Measurements from ENCODE around the gene LAPTM4A. TPM values are rescaled to one million over a fixed set of nuclear protein-coding genes. Genes with fewer than 3 reads are reported as not detected.

LAPTM4A gene
- total and polyA plus RNA-seq, 10 of the 15 experiments (the other 5 are each of a cell fraction or from before 2014, with no cell fraction given), result 17.8 to 107 (median 45.8) TPM

DNA sequence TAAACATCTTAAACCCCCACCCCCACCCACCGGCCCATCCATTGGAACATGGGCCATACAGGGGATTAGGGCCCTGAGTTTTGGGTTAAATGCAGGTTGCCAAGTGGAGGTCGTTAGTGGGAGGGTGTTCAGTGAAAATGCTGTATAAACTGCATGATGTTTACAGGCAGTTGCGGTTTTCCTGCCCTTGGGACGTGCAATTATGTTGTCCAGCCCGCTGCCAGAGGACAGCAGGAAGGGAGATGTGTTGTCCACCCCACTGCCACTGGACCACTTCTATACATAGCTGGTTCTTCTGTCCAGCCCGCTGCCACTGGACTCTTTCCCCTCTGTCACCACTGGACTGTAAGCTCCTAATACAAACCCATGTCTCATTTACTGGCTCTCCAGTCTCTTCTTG is 2.7 kb upstream of the LAPTM4A start:
- Histone ChIP-seq H3K27ac (ENCODE audit: control insufficient read depth, insufficient read depth) (no peak overlapping the region), H3K4me1 (ENCODE audit: control insufficient read depth, insufficient read depth, low read length) (0 out of 2 replicates have a peak, but pooled peaks cover 4% of the 10 kb centered on the region), H3K4me2 (ENCODE audit: control insufficient read depth, insufficient read depth) (no peak overlapping the region), H3K79me2 (ENCODE audit: control insufficient read depth, insufficient read depth, low read length) (peaks cover 23% of the 10 kb centered on the region), H3K4me3 (no peak overlapping the region), H3K9ac (ENCODE audit: control insufficient read depth, insufficient read depth, low read length) (no peak overlapping the region), H2AFZ (ENCODE audit: control insufficient read depth, low read depth, low read length) (no peak overlapping the region), H3K27me3 (replicated peaks in 1 of 2; ENCODE audit: control insufficient read depth in 2 of 2, insufficient read depth in 2 of 2, low read length in 1 of 2) (no peaks in the 10 kb centered on the region; a peak in 1 of 4 replicates), H4K20me1 (ENCODE audit: control insufficient read depth, insufficient read depth) (no peaks in the 10 kb centered on the region), H3K36me3 (ENCODE audit: control insufficient read depth in 2 of 2, insufficient read depth in 2 of 2, low read length in 1 of 2) (no peaks in the 10 kb centered on the region), H3K9me3 (replicated peaks; ENCODE audit: control insufficient read depth, insufficient read depth, low read length) (no peaks in the 10 kb centered on the region)
- TF ChIP-seq SUZ12 (IDR thresholded peaks at IDR 0.05; ENCODE audit: unreplicated experiment) (no peak), MXI1 (IDR thresholded peaks at IDR 0.05; ENCODE audit: low read depth, low read length) (no peak), IRF4 (IDR thresholded peaks at IDR 0.05; ENCODE audit: low read depth, low read length) (no peak), NR2C2 (IDR thresholded peaks at IDR 0.05; ENCODE audit: borderline replicate concordance, control insufficient read depth, insufficient read length, low read depth) (no peak)
- no TSS peak for BruUV-seq (replicated peaks)
- ChIA-PET CTCF (interaction anchor here (0.8 kb wide), 1 partner anchor 16 kb away, joined by 3 read pairs; no protein-coding TSS in a partner anchor), RAD21 (ENCODE audit: unreplicated experiment) (no interaction called here), POLR2A (no interaction called here), SMC1A (ENCODE audit: uncharacterized antibody, unreplicated experiment) (interaction anchor here (1.2 to 1.6 kb wide), 2 partner anchors 60 to 312 kb away, joined by 3 to 5 read pairs; no protein-coding TSS in a partner anchor)
- ATAC-seq, result no peak
- in situ Hi-C loops (cut with MboI), result no loop called here
- no peak for FAIRE-seq
- intact Hi-C loops (cut with micrococcal nuclease; ENCODE audit: unreplicated experiment), result loop anchor here (5.0 kb wide), 1 partner anchor 152 kb away; the partner anchor contains the start of gene TTC32
- 70% methylated on average over 6 of the region's 6 CpGs for WGBS (ENCODE audit: insufficient coverage, insufficient replicate concordance, low lambda C conversion rate, missing lambda C conversion rate)
- DNase-seq (ENCODE audit: low read depth, low spot score), result no peak

DNA sequence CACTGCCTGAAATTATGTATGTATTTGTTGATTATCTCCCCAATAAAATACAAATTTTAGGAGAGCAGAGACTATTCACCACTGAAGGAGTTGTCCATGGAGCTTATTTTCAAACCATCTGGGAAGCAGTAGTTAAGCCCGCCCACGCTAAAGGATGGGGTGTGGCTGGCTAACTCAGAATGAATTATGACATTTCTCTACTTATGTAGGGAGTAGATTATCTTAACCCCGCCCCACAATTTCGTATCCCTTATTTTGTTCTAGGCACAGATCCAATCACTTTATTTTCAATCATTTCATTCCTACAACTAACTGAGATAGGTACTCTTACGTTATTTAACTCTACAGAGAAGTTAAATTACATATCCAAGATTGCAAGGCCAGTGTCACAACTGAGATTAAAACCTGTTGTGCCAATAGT is 1.4 kb upstream of the LAPTM4A start:
- Histone ChIP-seq H3K9me3 (replicated peaks; ENCODE audit: control insufficient read depth, insufficient read depth, low read length) (no peaks in the 10 kb centered on the region), H3K4me3 (peak overlapping the region; percentile 80; the same call in 1 of the 2 replicates), H4K20me1 (ENCODE audit: control insufficient read depth, insufficient read depth) (no peaks in the 10 kb centered on the region), H3K27ac (ENCODE audit: control insufficient read depth, insufficient read depth) (no peak overlapping the region), H3K4me1 (ENCODE audit: control insufficient read depth, insufficient read depth, low read length) (0 out of 2 replicates have a peak, but pooled peaks cover 11% of the 10 kb centered on the region), H3K4me2 (ENCODE audit: control insufficient read depth, insufficient read depth) (peak overlapping the region; percentile 26), H3K9ac (ENCODE audit: control insufficient read depth, insufficient read depth, low read length) (no peak overlapping the region), H3K79me2 (ENCODE audit: control insufficient read depth, insufficient read depth, low read length) (peaks cover 35% of the 10 kb centered on the region), H3K36me3 (ENCODE audit: control insufficient read depth in 2 of 2, insufficient read depth in 2 of 2, low read length in 1 of 2) (no peaks in the 10 kb centered on the region), H3K27me3 (replicated peaks in 1 of 2; ENCODE audit: control insufficient read depth in 2 of 2, insufficient read depth in 2 of 2, low read length in 1 of 2) (no peaks in the 10 kb centered on the region; a peak in 1 of 4 replicates), H2AFZ (ENCODE audit: control insufficient read depth, low read depth, low read length) (peak overlapping the region; percentile 100; the same call in 1 of the 2 replicates)
- intact Hi-C loops (cut with micrococcal nuclease; ENCODE audit: unreplicated experiment), result loop anchor here (5.0 kb wide), 1 partner anchor 151 kb away; the partner anchor contains the start of gene TTC32
- POLR2A ChIA-PET, result interaction anchor here (1.5 to 4.2 kb wide), 3 partner anchors 9 to 151 kb away, joined by 3 to 17 read pairs (median 6); partner anchors contain the start of gene TTC32
- FAIRE-seq, result no peak
- in situ Hi-C loops (cut with MboI), result no loop called here
- WGBS (ENCODE audit: insufficient coverage, insufficient replicate concordance, low lambda C conversion rate, missing lambda C conversion rate), result 46% methylated on average over 5 of the region's 5 CpGs
- ATAC-seq, result no peak
- RAD21 ChIA-PET (ENCODE audit: unreplicated experiment), result interaction anchor here (1.9 to 4.1 kb wide), 2 partner anchors 37 to 172 kb away, joined by 9 to 18 read pairs; partner anchors contain the start of gene SDC1
- no peak for TF ChIP-seq KDM1A (IDR thresholded peaks at IDR 0.05; ENCODE audit: borderline replicate concordance)
- TF ChIP-seq EGR1 (IDR thresholded peaks at IDR 0.05; ENCODE audit: borderline replicate concordance in 1 of 2, low read depth in 2 of 2, low read length in 2 of 2), result peak in 1 of 2 experiments; percentile 62; a peak in 2 of 3 replicates
- TF ChIP-seq, protein P1, sequence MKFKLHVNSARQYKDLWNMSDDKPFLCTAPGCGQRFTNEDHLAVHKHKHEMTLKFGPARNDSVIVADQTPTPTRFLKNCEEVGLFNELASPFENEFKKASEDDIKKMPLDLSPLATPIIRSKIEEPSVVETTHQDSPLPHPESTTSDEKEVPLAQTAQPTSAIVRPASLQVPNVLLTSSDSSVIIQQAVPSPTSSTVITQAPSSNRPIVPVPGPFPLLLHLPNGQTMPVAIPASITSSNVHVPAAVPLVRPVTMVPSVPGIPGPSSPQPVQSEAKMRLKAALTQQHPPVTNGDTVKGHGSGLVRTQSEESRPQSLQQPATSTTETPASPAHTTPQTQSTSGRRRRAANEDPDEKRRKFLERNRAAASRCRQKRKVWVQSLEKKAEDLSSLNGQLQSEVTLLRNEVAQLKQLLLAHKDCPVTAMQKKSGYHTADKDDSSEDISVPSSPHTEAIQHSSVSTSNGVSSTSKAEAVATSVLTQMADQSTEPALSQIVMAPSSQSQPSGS (IDR thresholded peaks at IDR 0.05; ENCODE audit: low read length), result no peak
- CTCF ChIA-PET, result interaction anchor here (0.6 to 3.1 kb wide), 3 partner anchors 38 to 239 kb away, joined by 3 to 17 read pairs (median 4); no protein-coding TSS in a partner anchor
- BruUV-seq (replicated peaks), result no TSS peak
- no peak for DNase-seq (ENCODE audit: low read depth, low spot score)
- SMC1A ChIA-PET (ENCODE audit: uncharacterized antibody, unreplicated experiment), result interaction anchor here (1.1 to 2.1 kb wide), 5 partner anchors 9 to 236 kb away, joined by 3 to 11 read pairs (median 5); no protein-coding TSS in a partner anchor
